ENCODE data around the gene EEFSEC.

Gene EEFSEC

DNA sequence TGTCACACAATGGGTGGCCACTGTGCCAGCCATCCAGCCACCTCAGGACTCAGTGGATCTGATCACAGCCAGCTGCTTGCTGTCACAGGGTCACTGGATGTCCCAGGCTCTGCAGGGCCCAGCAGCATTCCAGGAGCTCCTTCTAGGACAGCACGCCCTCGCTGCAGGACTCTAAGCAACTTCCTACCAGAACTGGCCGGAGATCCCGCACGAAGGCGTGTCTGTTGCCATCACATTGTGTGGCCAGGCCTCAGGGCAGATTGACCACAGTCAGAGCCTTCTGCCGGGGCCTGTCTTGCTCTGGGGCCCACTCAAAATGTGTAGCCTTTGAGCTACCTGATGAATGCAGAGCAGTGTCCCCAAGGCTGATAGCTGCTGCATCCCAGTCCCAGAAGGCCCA, 288.8 kb downstream of the EEFSEC start:
- H3K27ac ChIP-seq (ENCODE audit: low read length): no peak overlapping the region
- H3K4me2 ChIP-seq (ENCODE audit: low read depth, low read length): no peak overlapping the region
- no peak overlapping the region for H2AFZ ChIP-seq (ENCODE audit: low read length)
- H4K20me1 ChIP-seq (ENCODE audit: insufficient read depth, low read length): no peaks in the 10 kb centered on the region
- H3K4me1 ChIP-seq (ENCODE audit: low read length): no peaks in the 10 kb centered on the region
- no peak overlapping the region for H3K9ac ChIP-seq (ENCODE audit: low read length)
- DNase-seq: no peak
- H3K4me3 ChIP-seq (ENCODE audit: low read length): no peak overlapping the region
- TF ChIP-seq EZH2phosphoT487 (IDR thresholded peaks at IDR 0.05; ENCODE audit: low read length): no peak
- no peak for TF ChIP-seq EZH2 (optimal IDR thresholded peaks at IDR 0.05; ENCODE audit: low read depth, low read length)
- TF ChIP-seq, protein P1, sequence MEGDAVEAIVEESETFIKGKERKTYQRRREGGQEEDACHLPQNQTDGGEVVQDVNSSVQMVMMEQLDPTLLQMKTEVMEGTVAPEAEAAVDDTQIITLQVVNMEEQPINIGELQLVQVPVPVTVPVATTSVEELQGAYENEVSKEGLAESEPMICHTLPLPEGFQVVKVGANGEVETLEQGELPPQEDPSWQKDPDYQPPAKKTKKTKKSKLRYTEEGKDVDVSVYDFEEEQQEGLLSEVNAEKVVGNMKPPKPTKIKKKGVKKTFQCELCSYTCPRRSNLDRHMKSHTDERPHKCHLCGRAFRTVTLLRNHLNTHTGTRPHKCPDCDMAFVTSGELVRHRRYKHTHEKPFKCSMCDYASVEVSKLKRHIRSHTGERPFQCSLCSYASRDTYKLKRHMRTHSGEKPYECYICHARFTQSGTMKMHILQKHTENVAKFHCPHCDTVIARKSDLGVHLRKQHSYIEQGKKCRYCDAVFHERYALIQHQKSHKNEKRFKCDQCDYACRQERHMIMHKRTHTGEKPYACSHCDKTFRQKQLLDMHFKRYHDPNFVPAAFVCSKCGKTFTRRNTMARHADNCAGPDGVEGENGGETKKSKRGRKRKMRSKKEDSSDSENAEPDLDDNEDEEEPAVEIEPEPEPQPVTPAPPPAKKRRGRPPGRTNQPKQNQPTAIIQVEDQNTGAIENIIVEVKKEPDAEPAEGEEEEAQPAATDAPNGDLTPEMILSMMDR (IDR thresholded peaks at IDR 0.05; ENCODE audit: low read length): no peak
- no peaks in the 10 kb centered on the region for H3K36me3 ChIP-seq (replicated peaks; ENCODE audit: insufficient read depth, low read length)
- no peaks in the 10 kb centered on the region for H3K9me3 ChIP-seq (replicated peaks; ENCODE audit: insufficient read depth, low read length)
- H3F3A ChIP-seq (ENCODE audit: insufficient read depth, low read length): no peaks in the 10 kb centered on the region
- H3K27me3 ChIP-seq (replicated peaks; ENCODE audit: insufficient read depth, low read length): peaks cover 45% of the 10 kb centered on the region
- H3K9me2 ChIP-seq (replicated peaks; ENCODE audit: insufficient read depth, low read length): no peaks in the 10 kb centered on the region
- no peaks in the 10 kb centered on the region for H3K79me2 ChIP-seq (ENCODE audit: low read length)

DNA sequence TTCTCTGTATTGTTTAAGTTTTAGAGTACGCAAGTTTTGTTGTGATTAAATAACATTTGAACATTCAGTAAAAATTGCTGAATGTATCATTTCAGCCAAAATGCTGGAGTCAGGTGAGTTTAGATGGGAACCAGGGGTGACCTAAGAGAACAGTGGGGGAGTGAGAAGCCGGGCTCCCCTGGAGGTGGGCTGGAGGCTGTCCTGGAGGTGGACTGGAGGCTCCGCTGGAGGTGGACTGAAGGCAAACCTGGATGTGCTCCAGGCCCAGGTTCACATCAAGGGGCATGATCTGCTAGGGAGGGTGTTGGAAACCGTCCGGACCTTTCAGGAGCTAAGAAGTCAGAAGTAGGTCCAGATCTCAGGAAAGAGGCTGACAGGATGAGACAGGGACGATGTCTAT, 289.7 kb downstream of the EEFSEC start:
- Histone ChIP-seq H3K27me3 (replicated peaks; ENCODE audit: insufficient read depth, low read length) (peaks cover 36% of the 10 kb centered on the region), H3K4me1 (ENCODE audit: low read length) (no peaks in the 10 kb centered on the region), H3K79me2 (ENCODE audit: low read length) (no peaks in the 10 kb centered on the region), H3F3A (ENCODE audit: insufficient read depth, low read length) (no peaks in the 10 kb centered on the region), H3K9ac (ENCODE audit: low read length) (no peak overlapping the region), H3K9me2 (replicated peaks; ENCODE audit: insufficient read depth, low read length) (no peaks in the 10 kb centered on the region), H3K9me3 (replicated peaks; ENCODE audit: insufficient read depth, low read length) (no peaks in the 10 kb centered on the region), H2AFZ (ENCODE audit: low read length) (no peak overlapping the region), H3K27ac (ENCODE audit: low read length) (no peak overlapping the region), H3K36me3 (replicated peaks; ENCODE audit: insufficient read depth, low read length) (no peaks in the 10 kb centered on the region), H4K20me1 (ENCODE audit: insufficient read depth, low read length) (no peaks in the 10 kb centered on the region), H3K4me2 (ENCODE audit: low read depth, low read length) (no peak overlapping the region), H3K4me3 (ENCODE audit: low read length) (no peak overlapping the region)
- no peak for DNase-seq
- TF ChIP-seq, protein P1 (IDR thresholded peaks at IDR 0.05; ENCODE audit: low read length): no peak
- TF ChIP-seq EZH2phosphoT487 (IDR thresholded peaks at IDR 0.05; ENCODE audit: low read length) (no peak), EZH2 (optimal IDR thresholded peaks at IDR 0.05; ENCODE audit: low read depth, low read length) (no peak)

DNA sequence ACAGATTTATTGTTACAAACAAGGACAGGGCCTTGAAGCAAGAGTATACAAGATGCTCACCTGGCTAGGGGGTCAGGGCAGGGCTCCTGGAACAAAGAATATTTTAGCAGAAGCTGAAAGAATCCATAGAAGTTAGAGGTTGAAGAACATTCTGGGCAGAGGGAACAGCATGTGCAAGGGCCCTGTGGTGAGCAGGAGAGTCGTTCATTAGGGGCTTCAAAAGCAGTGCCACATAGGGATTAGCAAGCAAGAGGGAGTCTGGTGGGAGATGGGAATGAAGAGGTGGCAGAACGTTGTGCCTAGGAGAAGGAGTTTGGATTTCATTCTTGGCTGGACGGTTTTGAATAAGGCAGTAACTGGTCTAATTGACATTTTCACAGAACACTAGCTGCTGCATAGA, 290.5 kb downstream of the EEFSEC start:
- Histone ChIP-seq H3K9me2 (replicated peaks; ENCODE audit: insufficient read depth, low read length) (no peaks in the 10 kb centered on the region), H3K4me3 (ENCODE audit: low read length) (no peak overlapping the region), H3K4me2 (ENCODE audit: low read depth, low read length) (no peak overlapping the region), H3K36me3 (replicated peaks; ENCODE audit: insufficient read depth, low read length) (no peaks in the 10 kb centered on the region), H3K9me3 (replicated peaks; ENCODE audit: insufficient read depth, low read length) (no peaks in the 10 kb centered on the region), H3K27me3 (replicated peaks; ENCODE audit: insufficient read depth, low read length) (peaks cover 29% of the 10 kb centered on the region), H3K4me1 (ENCODE audit: low read length) (no peaks in the 10 kb centered on the region), H4K20me1 (ENCODE audit: insufficient read depth, low read length) (no peaks in the 10 kb centered on the region), H3K79me2 (ENCODE audit: low read length) (no peaks in the 10 kb centered on the region), H3K27ac (ENCODE audit: low read length) (no peak overlapping the region), H3F3A (ENCODE audit: insufficient read depth, low read length) (no peaks in the 10 kb centered on the region), H2AFZ (ENCODE audit: low read length) (no peak overlapping the region), H3K9ac (ENCODE audit: low read length) (no peak overlapping the region)
- DNase-seq: no peak
- no peak for TF ChIP-seq EZH2phosphoT487 (IDR thresholded peaks at IDR 0.05; ENCODE audit: low read length)

DNA sequence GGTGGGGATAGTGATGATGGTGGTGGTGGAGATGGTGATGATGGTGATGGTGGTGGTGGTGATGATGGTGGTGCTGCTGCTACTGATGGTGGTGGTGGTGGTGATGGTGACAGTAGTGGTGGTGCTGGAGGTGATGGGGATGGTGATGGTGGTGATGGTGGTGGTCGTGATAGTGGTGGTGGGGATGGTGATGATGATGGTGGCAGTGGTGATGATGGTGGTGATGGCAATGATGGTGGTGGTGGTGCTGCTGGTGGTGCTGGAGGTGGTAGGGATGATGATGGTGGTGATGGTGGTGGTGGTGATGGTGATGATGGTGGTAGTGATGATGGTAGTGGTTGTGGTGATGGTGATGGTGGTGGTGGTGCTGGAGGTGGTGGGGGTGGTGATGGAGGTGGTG, 292.1 kb downstream of the EEFSEC start:
- peaks cover 21% of the 10 kb centered on the region for H3K27me3 ChIP-seq (replicated peaks; ENCODE audit: insufficient read depth, low read length)
- no peaks in the 10 kb centered on the region for H3K79me2 ChIP-seq (ENCODE audit: low read length)
- no peaks in the 10 kb centered on the region for H3K36me3 ChIP-seq (replicated peaks; ENCODE audit: insufficient read depth, low read length)
- no peak for DNase-seq
- H3F3A ChIP-seq (ENCODE audit: insufficient read depth, low read length): no peaks in the 10 kb centered on the region
- H3K9ac ChIP-seq (ENCODE audit: low read length): no peak overlapping the region
- TF ChIP-seq EZH2phosphoT487 (IDR thresholded peaks at IDR 0.05; ENCODE audit: low read length) (no peak), EZH2 (optimal IDR thresholded peaks at IDR 0.05; ENCODE audit: low read depth, low read length) (no peak)
- TF ChIP-seq, protein P1 (IDR thresholded peaks at IDR 0.05; ENCODE audit: low read length): no peak
- H3K4me1 ChIP-seq (ENCODE audit: low read length): no peaks in the 10 kb centered on the region
- no peak overlapping the region for H2AFZ ChIP-seq (ENCODE audit: low read length)
- no peak overlapping the region for H3K27ac ChIP-seq (ENCODE audit: low read length)
- no peaks in the 10 kb centered on the region for H3K9me2 ChIP-seq (replicated peaks; ENCODE audit: insufficient read depth, low read length)
- no peak overlapping the region for H3K4me3 ChIP-seq (ENCODE audit: low read length)
- H4K20me1 ChIP-seq (ENCODE audit: insufficient read depth, low read length): no peaks in the 10 kb centered on the region
- H3K4me2 ChIP-seq (ENCODE audit: low read depth, low read length): no peak overlapping the region
- no peaks in the 10 kb centered on the region for H3K9me3 ChIP-seq (replicated peaks; ENCODE audit: insufficient read depth, low read length)

All from MM.1S (cell line).